ENCODE data around the gene TRUB1. TPM values are rescaled to one million over a fixed set of nuclear protein-coding genes. Genes with fewer than 3 reads are reported as not detected.
A peak's percentile ranks its signal among the peaks of the same experiment; 100 is the strongest.
"Not testable (repeated sequence)": the region's sequence is repeated elsewhere in the genome, so short reads cannot be mapped to it uniquely, and the experiment has no call there.

Gene TRUB1
- total RNA-seq, 2 donors from 2014 or later = 13.4 to 19.8 TPM

GRCh38 chr10:114933995-114934394, 4.0 kb upstream of the TRUB1 start:
- not testable (repeated sequence) for H3K36me3 Mint-ChIP-seq (ENCODE audit: low read depth); H3K9me3 Mint-ChIP-seq; H3K27me3 Mint-ChIP-seq; H3K4me3 Mint-ChIP-seq; ATAC-seq (replicated peaks); H3K4me1 Mint-ChIP-seq; H3K27ac Mint-ChIP-seq

- Mint-ChIP-seq H3K27me3 (no peaks in the 10 kb centered on the region), H3K4me3 (peak overlapping the region; percentile 97), H3K36me3 (ENCODE audit: low read depth) (peaks cover 22% of the 10 kb centered on the region), H3K27ac (peak overlapping the region; percentile 95), H3K4me1 (peaks cover 11% of the 10 kb centered on the region), H3K9me3 (no peaks in the 10 kb centered on the region)
- ATAC-seq (replicated peaks) = no peak
These were observed 830 bp downstream of the TRUB1 start for GRCh38 chr10:114938856-114939193.

DNA sequence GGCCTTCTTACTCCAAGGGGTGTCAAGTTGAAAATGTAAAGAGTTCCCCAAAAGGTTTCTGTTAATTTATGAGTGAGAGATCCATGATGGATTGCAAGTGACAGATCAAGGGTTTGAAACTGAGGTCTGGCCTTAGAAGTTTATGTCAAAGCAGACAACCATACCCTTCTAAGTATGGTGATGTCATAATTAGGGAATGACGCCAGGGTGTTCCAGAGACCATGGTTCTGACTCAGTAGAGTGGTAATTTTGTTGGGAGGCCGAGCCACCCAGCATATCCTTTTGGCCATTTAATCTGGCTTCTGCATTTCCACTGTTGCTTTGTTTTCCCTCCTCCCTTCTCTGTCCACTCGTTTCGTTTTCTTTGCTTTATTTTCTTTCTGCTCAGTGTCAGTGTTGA, 2.7 kb downstream of the TRUB1 start:
- no peak overlapping the region for H3K4me3 Mint-ChIP-seq
- ATAC-seq (replicated peaks) = no peak
- peaks cover 42% of the 10 kb centered on the region for H3K36me3 Mint-ChIP-seq (ENCODE audit: low read depth)
- no peaks in the 10 kb centered on the region for H3K27me3 Mint-ChIP-seq
- peak overlapping the region; percentile 24 for H3K27ac Mint-ChIP-seq
- H3K4me1 Mint-ChIP-seq = peaks cover 11% of the 10 kb centered on the region
- H3K9me3 Mint-ChIP-seq = no peaks in the 10 kb centered on the region

- H3K27ac Mint-ChIP-seq = no peak overlapping the region
- peaks cover 62% of the 10 kb centered on the region for H3K36me3 Mint-ChIP-seq (ENCODE audit: low read depth)
- no peaks in the 10 kb centered on the region for H3K27me3 Mint-ChIP-seq
- ATAC-seq (replicated peaks) = no peak
- H3K4me1 Mint-ChIP-seq = peaks cover 11% of the 10 kb centered on the region
- H3K4me3 Mint-ChIP-seq = no peak overlapping the region
- H3K9me3 Mint-ChIP-seq = no peaks in the 10 kb centered on the region
These were observed 5.0 kb downstream of the TRUB1 start for GRCh38 chr10:114943000-114943399.

DNA sequence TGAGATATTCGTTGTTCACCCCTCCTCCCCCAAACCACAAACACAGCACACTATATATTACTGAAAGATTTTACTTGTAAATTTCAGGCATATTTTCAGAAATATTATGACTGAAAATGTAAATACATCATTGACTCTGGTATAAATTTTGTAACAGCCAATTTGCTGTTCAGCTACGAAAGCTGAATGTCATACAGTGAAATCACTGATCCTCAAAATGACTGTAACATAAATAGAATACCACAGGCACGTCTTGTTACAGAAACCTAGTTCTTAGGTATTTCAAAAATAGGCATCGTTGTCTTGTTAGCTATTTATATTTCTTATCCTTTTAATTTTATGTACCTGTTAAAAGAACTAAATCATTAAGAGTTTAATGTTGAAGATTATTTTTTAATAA, 15.1 kb downstream of the TRUB1 start:
- Mint-ChIP-seq H3K4me3 (no peak overlapping the region), H3K9me3 (no peaks in the 10 kb centered on the region), H3K4me1 (peaks cover 13% of the 10 kb centered on the region), H3K27me3 (no peaks in the 10 kb centered on the region), H3K27ac (no peak overlapping the region), H3K36me3 (ENCODE audit: low read depth) (peaks cover 70% of the 10 kb centered on the region)
- no peak for ATAC-seq (replicated peaks)

DNA sequence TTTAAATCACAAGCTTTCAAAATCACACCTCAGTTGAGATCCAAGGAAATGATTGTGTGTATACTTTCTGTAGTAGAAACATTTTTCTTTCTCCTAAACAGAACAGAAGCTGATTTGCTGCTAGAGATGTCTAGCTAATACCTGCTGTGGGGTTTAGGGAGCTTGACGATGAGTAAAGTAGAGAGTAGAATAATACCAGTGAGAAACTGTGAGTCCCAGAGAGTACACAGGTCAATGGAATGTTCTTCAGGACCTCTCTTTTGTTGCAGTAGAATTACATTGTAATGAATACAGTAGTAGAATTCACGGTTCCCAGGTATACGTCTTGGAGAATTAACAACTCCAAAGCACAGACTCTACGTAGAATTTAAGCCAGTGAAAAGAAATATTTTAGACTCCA, 18.0 kb downstream of the TRUB1 start:
- peaks cover 9% of the 10 kb centered on the region for H3K4me1 Mint-ChIP-seq

DNA sequence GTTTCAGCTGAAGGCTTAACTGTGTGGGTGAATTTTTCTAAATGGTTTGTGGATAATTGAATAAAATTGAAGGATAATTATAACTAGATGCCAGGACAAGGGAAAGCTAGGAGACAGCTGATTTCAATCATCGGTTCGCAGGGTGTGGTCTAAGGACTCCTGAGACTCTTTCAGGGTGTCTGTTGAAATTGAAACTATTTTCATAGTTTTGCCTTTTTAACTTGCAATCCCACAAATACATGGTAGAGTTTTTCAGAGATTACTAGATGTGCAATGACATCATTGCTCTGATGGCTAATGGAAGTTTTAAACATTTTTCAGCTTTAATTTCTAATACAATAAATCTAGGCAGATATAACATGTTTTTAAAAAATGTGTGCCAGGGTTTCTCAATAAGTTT, 18.5 kb downstream of the TRUB1 start:
- no peaks in the 10 kb centered on the region for H3K9me3 Mint-ChIP-seq
- peaks cover 9% of the 10 kb centered on the region for H3K4me1 Mint-ChIP-seq

More for the DNA sequence above, 18.0 kb downstream of the TRUB1 start:
- no peaks in the 10 kb centered on the region for H3K9me3 Mint-ChIP-seq
- H3K4me3 Mint-ChIP-seq = peak overlapping the region; percentile 25
- ATAC-seq (replicated peaks) = peak; percentile 26
- H3K27ac Mint-ChIP-seq = peak overlapping the region; percentile 53
- H3K36me3 Mint-ChIP-seq (ENCODE audit: low read depth) = peaks cover 57% of the 10 kb centered on the region
- H3K27me3 Mint-ChIP-seq = no peaks in the 10 kb centered on the region

DNA sequence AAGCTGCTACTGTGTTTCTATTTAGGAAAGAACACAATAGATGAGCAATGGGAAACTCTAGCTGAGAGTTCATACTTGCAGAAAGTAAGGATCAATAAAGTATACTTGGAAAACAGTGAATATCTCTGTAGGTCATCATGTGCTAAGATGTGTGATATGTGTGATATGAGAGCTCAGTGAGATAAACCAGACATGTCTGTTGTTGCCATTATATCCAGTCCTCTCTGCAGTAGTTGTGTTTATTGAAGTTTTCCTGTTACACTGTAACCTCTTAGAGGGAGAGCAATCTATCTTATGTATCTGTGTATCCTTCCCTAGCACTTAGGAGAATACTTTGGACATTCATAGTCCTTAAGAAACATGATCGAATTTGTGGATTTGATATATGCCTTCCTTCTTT, 19.1 kb downstream of the TRUB1 start:
- H3K27ac Mint-ChIP-seq = peak overlapping the region; percentile 53
- H3K4me3 Mint-ChIP-seq = no peak overlapping the region
- H3K27me3 Mint-ChIP-seq = no peaks in the 10 kb centered on the region
- no peak for ATAC-seq (replicated peaks)
- H3K9me3 Mint-ChIP-seq = no peaks in the 10 kb centered on the region
- peaks cover 54% of the 10 kb centered on the region for H3K36me3 Mint-ChIP-seq (ENCODE audit: low read depth)
- peaks cover 9% of the 10 kb centered on the region for H3K4me1 Mint-ChIP-seq

More for the DNA sequence above, 18.5 kb downstream of the TRUB1 start:
- Mint-ChIP-seq H3K4me3 (peak overlapping the region; percentile 25), H3K36me3 (ENCODE audit: low read depth) (peaks cover 58% of the 10 kb centered on the region), H3K27ac (peak overlapping the region; percentile 53), H3K27me3 (no peaks in the 10 kb centered on the region)
- peak; percentile 42 for ATAC-seq (replicated peaks)

DNA sequence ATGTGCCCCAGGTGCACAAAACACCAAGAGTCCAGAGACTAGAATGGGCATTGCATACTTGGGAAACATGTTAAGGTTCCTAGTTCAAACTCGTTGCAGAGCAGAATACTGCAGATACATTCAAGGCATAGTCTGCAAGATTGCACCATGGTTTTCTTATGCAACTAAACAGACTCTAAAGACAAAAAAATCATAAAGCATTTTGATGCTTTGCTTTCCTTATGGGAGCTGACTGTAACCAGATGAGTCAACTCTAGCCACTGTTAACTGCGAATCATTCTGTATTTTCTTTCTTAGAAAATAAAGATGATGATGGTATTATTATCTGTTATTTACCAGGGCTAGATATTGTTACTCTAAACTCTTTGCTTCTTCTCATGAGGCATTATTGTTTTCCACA, 19.7 kb downstream of the TRUB1 start:
- Mint-ChIP-seq H3K4me3 (no peak overlapping the region), H3K9me3 (no peaks in the 10 kb centered on the region), H3K36me3 (ENCODE audit: low read depth) (peaks cover 54% of the 10 kb centered on the region), H3K4me1 (peaks cover 9% of the 10 kb centered on the region), H3K27ac (no peak overlapping the region), H3K27me3 (no peaks in the 10 kb centered on the region)
- peak; percentile 28 for ATAC-seq (replicated peaks)

DNA sequence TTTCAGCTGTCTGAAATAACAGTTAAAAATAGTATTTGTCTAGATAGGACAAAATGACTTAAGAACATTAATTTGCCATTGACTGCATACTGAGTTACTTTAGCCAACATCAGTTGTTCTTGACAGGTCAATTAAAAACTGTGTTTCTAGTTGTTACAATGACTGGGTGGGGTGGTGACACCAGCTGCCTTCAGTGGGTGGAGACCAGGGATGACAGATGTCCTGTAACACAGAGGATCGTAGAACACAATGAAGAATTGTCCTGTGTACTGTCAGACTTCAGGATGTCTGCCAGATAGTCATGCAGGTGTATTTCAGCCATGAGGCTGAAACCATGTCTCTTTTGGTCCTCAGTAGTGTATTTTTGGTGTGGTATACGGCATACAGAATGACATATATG, 24.4 kb downstream of the TRUB1 start:
- Mint-ChIP-seq H3K27me3 (no peaks in the 10 kb centered on the region), H3K9me3 (no peaks in the 10 kb centered on the region), H3K36me3 (ENCODE audit: low read depth) (peaks cover 37% of the 10 kb centered on the region), H3K27ac (no peak overlapping the region), H3K4me1 (no peaks in the 10 kb centered on the region), H3K4me3 (no peak overlapping the region)
- no peak for ATAC-seq (replicated peaks)

GRCh38 chr10:114963908-114964307, 25.9 kb downstream of the TRUB1 start:
- H3K27ac Mint-ChIP-seq = no peak overlapping the region
- peaks cover 11% of the 10 kb centered on the region for H3K4me1 Mint-ChIP-seq
- ATAC-seq (replicated peaks) = no peak
- no peak overlapping the region for H3K4me3 Mint-ChIP-seq
- H3K27me3 Mint-ChIP-seq = no peaks in the 10 kb centered on the region
- H3K36me3 Mint-ChIP-seq (ENCODE audit: low read depth) = peaks cover 44% of the 10 kb centered on the region
- H3K9me3 Mint-ChIP-seq = no peaks in the 10 kb centered on the region

DNA sequence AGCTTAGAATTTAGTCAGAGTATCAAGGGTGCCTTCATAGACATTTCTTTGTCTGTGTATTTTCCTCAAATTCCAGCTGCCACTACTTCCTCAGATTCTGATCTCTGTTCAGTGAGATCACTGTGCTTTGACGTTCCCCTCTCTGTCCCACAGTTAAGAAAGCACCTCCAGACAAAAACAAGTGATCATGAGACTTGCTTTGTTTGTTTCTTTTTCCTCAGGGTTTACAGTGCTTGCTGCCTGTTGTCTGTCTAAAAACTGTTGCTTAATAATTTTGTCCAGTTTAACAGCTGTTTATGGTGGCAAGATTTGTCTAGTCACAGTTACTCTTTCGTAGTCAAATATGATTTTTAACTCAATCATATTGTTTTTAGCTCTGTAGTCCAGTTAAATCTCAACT, 29.1 kb downstream of the TRUB1 start:
- no peaks in the 10 kb centered on the region for H3K9me3 Mint-ChIP-seq
- peaks cover 11% of the 10 kb centered on the region for H3K4me1 Mint-ChIP-seq
- H3K4me3 Mint-ChIP-seq = no peak overlapping the region
- no peaks in the 10 kb centered on the region for H3K27me3 Mint-ChIP-seq
- H3K36me3 Mint-ChIP-seq (ENCODE audit: low read depth) = peaks cover 26% of the 10 kb centered on the region
- no peak for ATAC-seq (replicated peaks)
- H3K27ac Mint-ChIP-seq = peak overlapping the region; percentile 49

DNA sequence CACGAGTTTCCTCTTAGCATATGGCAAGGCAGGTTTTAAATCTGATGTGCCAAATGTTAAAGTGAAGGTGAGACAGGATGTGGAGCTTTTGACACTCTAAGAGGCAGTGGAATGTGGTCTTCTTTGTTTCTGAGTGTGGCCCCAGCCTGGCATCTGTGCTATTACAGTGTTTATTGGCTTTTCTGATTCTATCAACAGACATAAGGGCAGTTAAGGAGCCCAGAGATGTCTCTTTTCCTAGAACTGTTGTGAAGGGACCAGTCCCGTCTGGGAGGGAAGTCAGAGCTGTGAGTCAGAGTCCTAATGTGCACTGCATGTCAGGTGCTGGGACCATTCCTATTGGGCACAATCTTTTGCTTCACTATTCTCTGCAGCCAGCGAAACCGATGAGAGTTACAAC, 32.5 kb downstream of the TRUB1 start:
- H3K27me3 Mint-ChIP-seq = no peaks in the 10 kb centered on the region
- no peaks in the 10 kb centered on the region for H3K9me3 Mint-ChIP-seq
- peaks cover 44% of the 10 kb centered on the region for H3K36me3 Mint-ChIP-seq (ENCODE audit: low read depth)
- no peak for ATAC-seq (replicated peaks)
- peak overlapping the region; percentile 61 for H3K27ac Mint-ChIP-seq
- H3K4me3 Mint-ChIP-seq = no peak overlapping the region
- H3K4me1 Mint-ChIP-seq = peaks cover 11% of the 10 kb centered on the region

DNA sequence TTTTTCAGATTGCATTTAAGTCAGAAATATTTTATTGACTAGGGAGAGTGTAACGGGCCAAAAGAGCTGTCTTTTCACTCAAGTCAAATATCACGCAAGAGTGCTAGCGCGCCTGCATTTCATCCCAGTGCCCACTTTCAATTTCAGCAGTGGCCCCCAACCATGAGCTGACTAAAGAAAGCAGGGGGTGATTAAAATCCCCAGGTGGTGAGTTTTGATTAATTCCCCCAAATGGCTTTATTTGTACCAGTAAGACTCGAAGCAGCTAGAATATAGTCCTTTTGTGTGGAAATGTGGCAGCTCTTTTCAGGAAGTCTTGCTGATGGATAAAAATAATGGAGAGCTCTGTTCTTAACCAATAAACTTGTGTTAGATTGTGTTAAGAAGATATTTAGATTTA, 35.3 kb downstream of the TRUB1 start:
- no peaks in the 10 kb centered on the region for H3K9me3 Mint-ChIP-seq
- no peak overlapping the region for H3K4me3 Mint-ChIP-seq
- peaks cover 4% of the 10 kb centered on the region for H3K4me1 Mint-ChIP-seq
- no peak for ATAC-seq (replicated peaks)
- H3K27ac Mint-ChIP-seq = no peak overlapping the region
- no peaks in the 10 kb centered on the region for H3K27me3 Mint-ChIP-seq
- peaks cover 44% of the 10 kb centered on the region for H3K36me3 Mint-ChIP-seq (ENCODE audit: low read depth)

DNA sequence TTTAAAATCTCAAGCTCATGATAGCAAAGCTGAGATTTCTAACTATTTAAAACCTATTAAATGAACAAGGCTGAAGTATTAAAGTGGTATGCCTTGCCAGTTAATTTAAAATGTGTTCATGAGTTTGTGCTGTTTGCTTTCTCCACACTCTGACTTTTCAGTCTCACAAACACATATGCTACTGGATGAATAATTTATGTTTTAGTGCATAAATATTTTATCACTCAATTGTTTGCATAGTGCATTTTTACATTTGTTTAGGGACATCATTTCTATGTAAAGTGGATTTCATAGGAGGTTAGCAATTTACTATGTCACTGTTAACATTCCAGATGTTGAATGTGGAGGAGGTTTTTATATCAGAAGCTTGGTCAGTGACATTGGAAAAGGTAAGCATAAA, 36.0 kb downstream of the TRUB1 start:
- Mint-ChIP-seq H3K4me3 (no peak overlapping the region), H3K9me3 (no peaks in the 10 kb centered on the region)
- ATAC-seq (replicated peaks) = no peak

DNA sequence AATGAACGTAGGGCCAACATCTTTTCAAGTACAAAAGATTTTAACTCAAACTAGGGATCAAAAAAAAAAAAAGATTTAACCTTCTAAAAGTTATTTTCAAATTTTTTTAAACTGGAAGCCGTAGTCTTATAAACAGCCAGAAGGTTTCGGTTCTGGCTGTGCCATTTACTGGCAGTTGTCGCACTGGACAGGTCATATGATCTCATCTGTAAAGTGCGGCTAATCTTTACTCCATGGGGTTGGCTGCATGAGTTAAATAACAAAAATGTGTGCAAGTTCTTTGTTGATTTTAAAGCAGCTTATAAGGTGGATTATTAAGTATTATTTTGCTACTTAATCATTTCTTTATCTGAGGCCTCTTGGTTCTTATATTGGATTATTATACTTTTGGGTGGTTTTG, 36.6 kb downstream of the TRUB1 start:
- Mint-ChIP-seq H3K4me1 (no peaks in the 10 kb centered on the region), H3K4me3 (no peak overlapping the region), H3K36me3 (ENCODE audit: low read depth) (peaks cover 56% of the 10 kb centered on the region), H3K9me3 (no peaks in the 10 kb centered on the region), H3K27me3 (no peaks in the 10 kb centered on the region), H3K27ac (no peak overlapping the region)
- no peak for ATAC-seq (replicated peaks)

More for the DNA sequence above, 36.0 kb downstream of the TRUB1 start:
- Mint-ChIP-seq H3K4me1 (no peaks in the 10 kb centered on the region), H3K27me3 (no peaks in the 10 kb centered on the region), H3K27ac (no peak overlapping the region), H3K36me3 (ENCODE audit: low read depth) (peaks cover 50% of the 10 kb centered on the region)

Measured in activated T-helper 17 cell treated with anti-CD3 and anti-CD28 coated beads, Interleukin-2, amount 50 U/mL, for 72 hours (primary cell).